K562 (cell line): ENCODE data around the gene PYDC1. TPM values are rescaled to one million over a fixed set of nuclear protein-coding genes. Genes with fewer than 3 reads are reported as not detected.

Source experiments
- DMBX1 ChIP-seq: fragments of 250-450 bp; sonication (Bioruptor Pico); IDR thresholded peaks from 2 replicates; pipeline ENCODE4 v1.8.0; 2022; ENCODE audit warnings: inconsistent platforms, mild to moderate bottlenecking, moderate library complexity, borderline replicate concordance
- HDAC3 ChIP-seq: fragments of 450-650 bp; IDR thresholded peaks from 2 replicates; pipeline ENCODE4 v1.6.1; 2018; ENCODE audit warnings: borderline replicate concordance, mild to moderate bottlenecking, moderate library complexity; ENCODE audit not compliant: partially characterized antibody
- HDAC6 ChIP-seq: IDR thresholded peaks from 2 replicates; pipeline ENCODE4 v1.6.1; 2012; ENCODE audit warnings: low read depth, mild to moderate bottlenecking, control low read depth, inconsistent platforms, low read length, moderate library complexity
- HNRNPH1 ChIP-seq: fragments of 200-400 bp; formaldehyde crosslinking; optimal IDR thresholded peaks from 2 replicates; pipeline ENCODE3; 2017; ENCODE audit warnings: low read depth, mild to moderate bottlenecking, low read length, moderate library complexity
- JUN ChIP-seq, 2 experiments: sonication (generic) in 1 of 2; formaldehyde crosslinking in 1 of 2; IDR thresholded peaks; 2 replicates each; pipeline versions ENCODE4 v1.6.1 to v1.8.0; 2012 to 2022; ENCODE audit warnings: borderline replicate concordance in 2 of 2, mild to moderate bottlenecking in 2 of 2, improper control_type of control experiment in 1 of 2, low read depth in 1 of 2, low read length in 1 of 2, missing genetic modification reagents in 1 of 2
- MLX ChIP-seq, 2 experiments: fragments of 450-650 bp in 1 of 2; sonication (generic) in 1 of 2; formaldehyde crosslinking; conservative IDR thresholded peaks; 2 replicates each; pipeline versions ENCODE4 v1.4.0 to v1.8.1; 2020 to 2022; ENCODE audit warnings: mild to moderate bottlenecking in 1 of 2, missing genetic modification reagents in 1 of 2
- MTA1 ChIP-seq: fragments of 450-650 bp; IDR thresholded peaks from 2 replicates; pipeline ENCODE4 v1.6.1; 2017; ENCODE audit warnings: borderline replicate concordance
- NR2F6 ChIP-seq: fragments of 450-650 bp; formaldehyde crosslinking; IDR thresholded peaks from 2 replicates; pipeline ENCODE4 v1.4.0; 2020; ENCODE audit warnings: mild to moderate bottlenecking
- RBM17 ChIP-seq: fragments of 200-400 bp; formaldehyde crosslinking; IDR thresholded peaks from 2 replicates; pipeline ENCODE4 v1.6.1; 2017; ENCODE audit warnings: low read depth, mild to moderate bottlenecking, low read length, borderline replicate concordance
- RBM25 ChIP-seq: fragments of 200-400 bp; formaldehyde crosslinking; IDR thresholded peaks from 2 replicates; pipeline ENCODE4 v1.6.1; 2018; ENCODE audit warnings: low read length, low read depth, moderate library complexity; ENCODE audit not compliant: severe bottlenecking
- SETDB1 ChIP-seq: IDR thresholded peaks from one replicate; pipeline ENCODE4 v1.6.1; 2012; ENCODE audit warnings: low read length, control low read depth, inconsistent platforms
- SMAD2 ChIP-seq: fragments of 150-350 bp; IDR thresholded peaks from 2 replicates; pipeline ENCODE4 v1.6.1; 2014; ENCODE audit warnings: low read depth, mild to moderate bottlenecking, low read length
- SP2 ChIP-seq: IDR thresholded peaks from 2 replicates; pipeline ENCODE4 v1.6.1; 2011; ENCODE audit warnings: mild to moderate bottlenecking, low read depth, low read length, moderate library complexity; ENCODE audit not compliant: poor library complexity, severe bottlenecking; ENCODE audit errors: extremely low read depth
- U2AF2 ChIP-seq: fragments of 200-400 bp; formaldehyde crosslinking; optimal IDR thresholded peaks from 2 replicates; pipeline ENCODE3; 2017; ENCODE audit warnings: low read depth, mild to moderate bottlenecking, low read length
- ZFX ChIP-seq: sonication (generic); formaldehyde crosslinking; IDR thresholded peaks from 2 replicates; pipeline ENCODE4 v1.8.0; 2022; ENCODE audit warnings: mild to moderate bottlenecking, missing genetic modification reagents, moderate library complexity
- ZNF277 ChIP-seq: fragments of 250-450 bp; sonication (Bioruptor Pico); IDR thresholded peaks from 2 replicates; pipeline ENCODE4 v1.8.0; 2022; ENCODE audit warnings: inconsistent platforms, mild to moderate bottlenecking, moderate library complexity, borderline replicate concordance
- ZNF280B ChIP-seq: fragments of 250-450 bp; sonication (Bioruptor Pico); IDR thresholded peaks from 2 replicates; pipeline ENCODE4 v1.5.1; 2021; ENCODE audit warnings: mild to moderate bottlenecking
- ZNF584 ChIP-seq: fragments of 200-800 bp; sonication (Bioruptor generic); IDR thresholded peaks from 2 replicates; pipeline ENCODE4 v1.6.1; 2016; ENCODE audit warnings: low read depth, mild to moderate bottlenecking, missing genetic modification characterization, missing compliant biosample characterization
- ZNF79 ChIP-seq: fragments of 250-450 bp; sonication (Bioruptor Pico); IDR thresholded peaks from 2 replicates; pipeline ENCODE4 v1.4.0; 2020; ENCODE audit warnings: low read depth, mild to moderate bottlenecking, moderate library complexity
- polyA plus RNA-seq, 8 experiments: library from polyadenylated mRNA; depleted of rRNA in 4 of 8; stranded (reverse) in 5 of 8; unstranded in 3 of 8; fragments of >200 nt; fragmentation: Nextera tagmentation in 2 of 8; fragmentation: Illumina TruSeq in 1 of 8; extraction: Ambion mirVana in 2 of 8; extraction: Trizol in 1 of 8; gene quantifications; 2 replicates each; pipeline versions ENCODE4 v1.2.1 to v1.2.3, GENCODE V29; 2011 to 2014; ENCODE audit warnings: inconsistent platforms in 1 of 8, missing spikeins in 1 of 8
- total RNA-seq, 7 experiments: library from RNA; depleted of rRNA in 6 of 7; stranded (reverse); fragments of >200 nt in 6 of 7; fragmentation: Illumina TruSeq in 2 of 7; extraction: Trizol in 2 of 7; gene quantifications; 2 replicates each; pipeline versions ENCODE4 v1.2.1 to v1.2.3, GENCODE V29; 2011 to 2021; ENCODE audit warnings: low replicate concordance in 1 of 7
- TF ChIP-seq, protein P1 (sequence below): sonication (generic); formaldehyde crosslinking; IDR thresholded peaks from 2 replicates; pipeline ENCODE4 v1.8.0; 2022; ENCODE audit warnings: mild to moderate bottlenecking, missing genetic modification reagents
- TF ChIP-seq, protein P2 (sequence below): sonication (generic); formaldehyde crosslinking; IDR thresholded peaks from 2 replicates; pipeline ENCODE4 v1.5.0; 2020; ENCODE audit warnings: missing genetic modification reagents
- TF ChIP-seq, protein P3 (sequence below): sonication (generic); IDR thresholded peaks from 2 replicates; pipeline ENCODE4 v1.6.1; 2016

Gene PYDC1
- total and polyA plus RNA-seq, 9 of the 15 experiments (the other 6 are each of a cell fraction or from before 2014, with no cell fraction given) = not detected

DNA sequence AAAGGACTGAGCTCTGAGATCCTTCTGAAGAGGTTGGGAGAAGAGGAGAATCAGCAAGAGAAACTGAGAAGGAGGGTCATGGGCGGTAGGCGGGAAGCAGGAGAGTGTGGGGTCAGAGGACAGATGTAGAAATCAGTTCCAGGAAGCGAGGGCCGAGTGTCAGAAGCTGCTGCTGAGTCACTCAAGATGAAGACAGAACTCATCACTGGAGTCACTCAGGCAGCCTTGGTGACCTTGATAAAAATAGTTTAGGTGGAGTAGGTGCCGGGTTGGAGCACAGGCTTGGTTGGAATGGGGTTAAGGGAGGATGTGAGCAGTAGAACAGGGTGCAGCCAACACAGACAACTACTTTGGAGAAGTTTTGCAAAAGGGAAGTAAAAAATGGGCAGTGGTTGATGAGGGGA is 36.7 kb upstream of the PYDC1 start (continued):
- TF ChIP-seq, protein P1, sequence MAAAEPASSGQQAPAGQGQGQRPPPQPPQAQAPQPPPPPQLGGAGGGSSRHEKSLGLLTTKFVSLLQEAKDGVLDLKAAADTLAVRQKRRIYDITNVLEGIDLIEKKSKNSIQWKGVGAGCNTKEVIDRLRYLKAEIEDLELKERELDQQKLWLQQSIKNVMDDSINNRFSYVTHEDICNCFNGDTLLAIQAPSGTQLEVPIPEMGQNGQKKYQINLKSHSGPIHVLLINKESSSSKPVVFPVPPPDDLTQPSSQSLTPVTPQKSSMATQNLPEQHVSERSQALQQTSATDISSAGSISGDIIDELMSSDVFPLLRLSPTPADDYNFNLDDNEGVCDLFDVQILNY = no peak
- no peak for TF ChIP-seq ZFX (CRISPR knock-in tag)
- TF ChIP-seq, protein P2, sequence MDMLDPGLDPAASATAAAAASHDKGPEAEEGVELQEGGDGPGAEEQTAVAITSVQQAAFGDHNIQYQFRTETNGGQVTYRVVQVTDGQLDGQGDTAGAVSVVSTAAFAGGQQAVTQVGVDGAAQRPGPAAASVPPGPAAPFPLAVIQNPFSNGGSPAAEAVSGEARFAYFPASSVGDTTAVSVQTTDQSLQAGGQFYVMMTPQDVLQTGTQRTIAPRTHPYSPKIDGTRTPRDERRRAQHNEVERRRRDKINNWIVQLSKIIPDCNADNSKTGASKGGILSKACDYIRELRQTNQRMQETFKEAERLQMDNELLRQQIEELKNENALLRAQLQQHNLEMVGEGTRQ (CRISPR knock-in tag) = no peak
- peak; percentile 59; the same call in 1 of the 2 replicates for TF ChIP-seq MTA1
- TF ChIP-seq NR2F6 (CRISPR knock-in tag) = no peak
- no peak for TF ChIP-seq SMAD2
- no peak for TF ChIP-seq HDAC6
- TF ChIP-seq, protein P3, sequence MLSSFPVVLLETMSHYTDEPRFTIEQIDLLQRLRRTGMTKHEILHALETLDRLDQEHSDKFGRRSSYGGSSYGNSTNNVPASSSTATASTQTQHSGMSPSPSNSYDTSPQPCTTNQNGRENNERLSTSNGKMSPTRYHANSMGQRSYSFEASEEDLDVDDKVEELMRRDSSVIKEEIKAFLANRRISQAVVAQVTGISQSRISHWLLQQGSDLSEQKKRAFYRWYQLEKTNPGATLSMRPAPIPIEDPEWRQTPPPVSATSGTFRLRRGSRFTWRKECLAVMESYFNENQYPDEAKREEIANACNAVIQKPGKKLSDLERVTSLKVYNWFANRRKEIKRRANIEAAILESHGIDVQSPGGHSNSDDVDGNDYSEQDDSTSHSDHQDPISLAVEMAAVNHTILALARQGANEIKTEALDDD = peak; percentile 95
- TF ChIP-seq ZNF584 (CRISPR knock-in tag) = no peak
- TF ChIP-seq DMBX1 (CRISPR knock-in tag) = no peak
- TF ChIP-seq ZNF280B = no peak
- TF ChIP-seq MLX (CRISPR knock-in tag; conservative IDR thresholded peaks at IDR 0.05) = no peak
- no peak for TF ChIP-seq ZNF79 (CRISPR knock-in tag)
- TF ChIP-seq RBM17 = no peak
- TF ChIP-seq RBM25 = no peak
- no peak for TF ChIP-seq HNRNPH1
- TF ChIP-seq U2AF2 = no peak
- TF ChIP-seq SETDB1 = no peak
- peak; percentile 70; the same call in 1 of the 2 replicates for TF ChIP-seq JUN (IDR thresholded peaks at IDR 0.05; ENCODE audit: borderline replicate concordance, low read depth, low read length)
- TF ChIP-seq JUN (CRISPR knock-in tag; IDR thresholded peaks at IDR 0.05; ENCODE audit: borderline replicate concordance) = no peak
- no peak for TF ChIP-seq SP2
- TF ChIP-seq HDAC3 = peak; percentile 41
- no peak for TF ChIP-seq ZNF277
